AG04450 (cell line): ENCODE results near the gene HELZ. TPM values are rescaled to one million over a fixed set of nuclear protein-coding genes. Genes with fewer than 3 reads are reported as not detected.

Experiments used
- CTCF ChIA-PET: fragments of 300-600, 350-600 bp; formaldehyde crosslinking; extraction: SDS; loops from one replicate; lab custom pipeline; 2022; ENCODE audit warnings: antibody characterized with exemption, inconsistent platforms; lab: Charles Lee
- POLR2A ChIA-PET: fragments of 350-600 bp; formaldehyde crosslinking; extraction: SDS; loops from one replicate; lab custom pipeline; 2021; ENCODE audit warnings: antibody characterized with exemption, inconsistent platforms; lab: Yijun Ruan, JAX
- DNase-seq: peaks from one replicate; pipeline ENCODE4 v3.0.0-alpha.2; 2011; ENCODE audit warnings: low read depth, low spot score
- H3K27ac ChIP-seq: one replicate; pipeline ENCODE4 v1.5.1; 2012; ENCODE audit warnings: low read depth, low read length, control low read depth
- H3K27me3 ChIP-seq: one replicate; pipeline ENCODE4 v1.6.0; 2012; ENCODE audit warnings: low read length; ENCODE audit not compliant: control insufficient read depth, insufficient read depth
- H3K4me3 ChIP-seq: 2 replicates; pipeline ENCODE4 v1.5.1; 2011; ENCODE audit warnings: mild to moderate bottlenecking, low read depth, low read length, control low read depth
- H3K9me3 ChIP-seq: 2 replicates; pipeline ENCODE4 v1.5.1; 2012; ENCODE audit warnings: low read length; ENCODE audit not compliant: control insufficient read depth, insufficient read depth
- CTCF ChIP-seq: IDR thresholded peaks from 2 replicates; pipeline ENCODE4 v1.5.1; 2011; ENCODE audit warnings: low read depth, low read length, control low read depth, inconsistent platforms
- polyA plus RNA-seq: library from polyadenylated mRNA; depleted of rRNA; stranded (reverse); fragments of >200 nt; gene quantifications from 2 replicates; pipeline ENCODE4 v1.2.3, GENCODE V29; 2011

The HELZ gene
- polyA plus RNA-seq, 1 experiment = 28.2 TPM

- DNase-seq = no peak
- H3K4me3 ChIP-seq = no peak overlapping the region
- ChIA-PET CTCF (interaction anchor here (1.0 kb wide), 1 partner anchor 9 kb away, joined by 5 read pairs; no protein-coding TSS in a partner anchor), POLR2A (no interaction called here)
- H3K27me3 ChIP-seq = no peaks in the 10 kb centered on the region
- no peaks in the 10 kb centered on the region for H3K9me3 ChIP-seq
- no peak for TF ChIP-seq CTCF
- no peak overlapping the region for H3K27ac ChIP-seq
Measured at GRCh38 chr17:67281743-67282142, 36.7 kb upstream of the HELZ start.

- H3K4me3 ChIP-seq = no peak overlapping the region
- DNase-seq = no peak
- POLR2A ChIA-PET = no interaction called here
- CTCF ChIA-PET = no interaction called here
- no peak overlapping the region for H3K27ac ChIP-seq
- no peaks in the 10 kb centered on the region for H3K27me3 ChIP-seq
- no peak for TF ChIP-seq CTCF
- H3K9me3 ChIP-seq = no peaks in the 10 kb centered on the region
Measured at GRCh38 chr17:67281053-67281452, 36.1 kb upstream of the HELZ start.

GRCh38 chr17:67280279-67280678, 35.3 kb upstream of the HELZ start:
- Histone ChIP-seq H3K27me3 (no peaks in the 10 kb centered on the region), H3K4me3 (no peak overlapping the region), H3K9me3 (no peaks in the 10 kb centered on the region), H3K27ac (no peak overlapping the region)
- ChIA-PET CTCF (no interaction called here), POLR2A (no interaction called here)
- DNase-seq = no peak
- TF ChIP-seq CTCF = no peak

GRCh38 chr17:67279115-67279514, 34.1 kb upstream of the HELZ start:
- H3K27ac ChIP-seq = no peak overlapping the region
- DNase-seq = no peak
- no peak for TF ChIP-seq CTCF
- no peaks in the 10 kb centered on the region for H3K27me3 ChIP-seq
- no peak overlapping the region for H3K4me3 ChIP-seq
- no peaks in the 10 kb centered on the region for H3K9me3 ChIP-seq
- POLR2A ChIA-PET = no interaction called here
- CTCF ChIA-PET = no interaction called here

- no peak for TF ChIP-seq CTCF
- ChIA-PET POLR2A (no interaction called here), CTCF (no interaction called here)
- no peak for DNase-seq
- no peaks in the 10 kb centered on the region for H3K27me3 ChIP-seq
- no peak overlapping the region for H3K27ac ChIP-seq
- H3K9me3 ChIP-seq = no peaks in the 10 kb centered on the region
- H3K4me3 ChIP-seq = no peak overlapping the region
Measured at GRCh38 chr17:67278363-67278762, 33.4 kb upstream of the HELZ start.
